ENCODE data around the gene AKNA. TPM values are rescaled to one million over a fixed set of nuclear protein-coding genes. Genes with fewer than 3 reads are reported as not detected.

AKNA gene, protein sequence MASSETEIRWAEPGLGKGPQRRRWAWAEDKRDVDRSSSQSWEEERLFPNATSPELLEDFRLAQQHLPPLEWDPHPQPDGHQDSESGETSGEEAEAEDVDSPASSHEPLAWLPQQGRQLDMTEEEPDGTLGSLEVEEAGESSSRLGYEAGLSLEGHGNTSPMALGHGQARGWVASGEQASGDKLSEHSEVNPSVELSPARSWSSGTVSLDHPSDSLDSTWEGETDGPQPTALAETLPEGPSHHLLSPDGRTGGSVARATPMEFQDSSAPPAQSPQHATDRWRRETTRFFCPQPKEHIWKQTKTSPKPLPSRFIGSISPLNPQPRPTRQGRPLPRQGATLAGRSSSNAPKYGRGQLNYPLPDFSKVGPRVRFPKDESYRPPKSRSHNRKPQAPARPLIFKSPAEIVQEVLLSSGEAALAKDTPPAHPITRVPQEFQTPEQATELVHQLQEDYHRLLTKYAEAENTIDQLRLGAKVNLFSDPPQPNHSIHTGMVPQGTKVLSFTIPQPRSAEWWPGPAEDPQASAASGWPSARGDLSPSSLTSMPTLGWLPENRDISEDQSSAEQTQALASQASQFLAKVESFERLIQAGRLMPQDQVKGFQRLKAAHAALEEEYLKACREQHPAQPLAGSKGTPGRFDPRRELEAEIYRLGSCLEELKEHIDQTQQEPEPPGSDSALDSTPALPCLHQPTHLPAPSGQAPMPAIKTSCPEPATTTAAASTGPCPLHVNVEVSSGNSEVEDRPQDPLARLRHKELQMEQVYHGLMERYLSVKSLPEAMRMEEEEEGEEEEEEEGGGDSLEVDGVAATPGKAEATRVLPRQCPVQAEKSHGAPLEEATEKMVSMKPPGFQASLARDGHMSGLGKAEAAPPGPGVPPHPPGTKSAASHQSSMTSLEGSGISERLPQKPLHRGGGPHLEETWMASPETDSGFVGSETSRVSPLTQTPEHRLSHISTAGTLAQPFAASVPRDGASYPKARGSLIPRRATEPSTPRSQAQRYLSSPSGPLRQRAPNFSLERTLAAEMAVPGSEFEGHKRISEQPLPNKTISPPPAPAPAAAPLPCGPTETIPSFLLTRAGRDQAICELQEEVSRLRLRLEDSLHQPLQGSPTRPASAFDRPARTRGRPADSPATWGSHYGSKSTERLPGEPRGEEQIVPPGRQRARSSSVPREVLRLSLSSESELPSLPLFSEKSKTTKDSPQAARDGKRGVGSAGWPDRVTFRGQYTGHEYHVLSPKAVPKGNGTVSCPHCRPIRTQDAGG (N-terminal part only)
- total RNA-seq, result 11.1 TPM

DNA sequence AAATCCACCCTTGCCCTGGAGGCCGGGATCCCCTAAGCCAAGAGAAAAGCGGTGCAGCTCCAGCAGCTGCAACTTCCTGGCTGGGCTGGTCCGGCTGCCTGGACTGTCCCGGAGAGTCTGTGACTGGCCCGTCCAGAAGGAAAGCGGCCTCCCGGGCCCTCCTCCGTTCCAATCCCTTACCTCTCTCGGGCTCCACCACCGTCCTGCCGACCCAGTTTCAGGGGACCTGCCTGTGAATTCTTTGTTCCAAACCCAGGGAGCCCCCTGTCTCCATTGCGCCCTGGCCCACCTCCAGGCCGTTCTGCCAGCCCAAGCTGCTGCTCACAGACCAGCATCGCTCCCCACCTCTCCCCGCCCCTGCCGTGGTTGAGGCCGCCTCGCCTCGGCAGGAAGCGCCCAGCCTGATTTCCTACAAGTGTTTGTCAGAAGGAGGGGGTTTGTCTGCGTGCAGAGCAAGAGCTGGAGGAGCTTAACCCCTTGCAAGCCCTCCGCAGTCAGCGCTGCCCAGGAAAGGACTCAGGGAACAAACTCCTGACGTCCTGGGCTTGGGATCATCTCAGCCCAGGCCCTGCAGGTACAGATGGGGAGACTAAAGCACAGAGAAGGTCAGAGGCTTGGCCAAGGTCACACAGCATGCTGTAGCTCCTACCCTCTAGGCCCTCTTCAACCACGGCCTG, at the start of gene AKNA:
AKNA (minus strand) TSS at position 303 of the 677 bp plus-strand sequence. CDS start 6,649 bp downstream, outside the sequence.

DNA sequence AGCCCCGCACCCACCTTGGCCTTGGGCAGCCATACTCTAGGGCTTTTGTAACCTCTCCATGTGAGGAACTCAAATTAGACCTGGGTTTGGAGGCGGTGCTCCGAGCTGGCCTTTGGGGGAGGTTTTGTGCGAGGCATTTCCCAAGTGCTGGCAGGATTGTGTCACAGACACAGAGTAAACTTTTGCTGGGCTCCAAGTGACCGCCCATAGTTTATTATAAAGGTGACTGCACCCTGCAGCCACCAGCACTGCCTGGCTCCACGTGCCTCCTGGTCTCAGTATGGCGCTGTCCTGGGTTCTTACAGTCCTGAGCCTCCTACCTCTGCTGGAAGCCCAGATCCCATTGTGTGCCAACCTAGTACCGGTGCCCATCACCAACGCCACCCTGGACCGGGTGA, 58.2 kb downstream of the AKNA start, which contains the start of gene ORM2:
ORM2 (plus strand) TSS at position 245 of the 398 bp plus-strand sequence; CDS start at position 281, 36 bp downstream.

DNA sequence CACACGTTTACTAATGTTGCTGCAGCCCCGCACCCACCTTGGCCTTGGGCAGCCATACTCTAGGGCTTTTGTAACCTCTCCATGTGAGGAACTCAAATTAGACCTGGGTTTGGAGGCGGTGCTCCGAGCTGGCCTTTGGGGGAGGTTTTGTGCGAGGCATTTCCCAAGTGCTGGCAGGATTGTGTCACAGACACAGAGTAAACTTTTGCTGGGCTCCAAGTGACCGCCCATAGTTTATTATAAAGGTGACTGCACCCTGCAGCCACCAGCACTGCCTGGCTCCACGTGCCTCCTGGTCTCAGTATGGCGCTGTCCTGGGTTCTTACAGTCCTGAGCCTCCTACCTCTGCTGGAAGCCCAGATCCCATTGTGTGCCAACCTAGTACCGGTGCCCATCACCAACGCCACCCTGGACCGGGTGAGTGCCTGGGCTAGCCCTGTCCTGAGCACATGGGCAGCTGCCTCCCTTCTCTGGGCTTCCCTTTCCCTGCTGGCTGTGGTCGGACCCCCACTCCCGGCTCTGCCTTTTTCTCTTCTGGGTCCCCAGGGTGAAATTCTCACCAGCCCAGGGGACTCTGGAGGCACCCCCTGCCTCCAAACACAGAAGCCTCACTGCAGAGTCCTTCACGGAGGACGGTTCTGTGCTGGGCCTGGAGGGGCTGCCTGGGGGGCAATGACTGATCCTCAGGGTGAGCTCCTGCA, 64.8 kb downstream of the AKNA start, which contains the start of gene ORM1:
ORM1 (plus strand) TSS at position 268 of the 701 bp plus-strand sequence; CDS start at position 304, 36 bp downstream.

Other genes with a start within 250 kb of the AKNA start
- 1.6 TPM for gene COL27A1, start 232.4 kb downstream of the AKNA start, total RNA-seq
- gene ORM1, start 64.9 kb downstream of the AKNA start, total RNA-seq, result not detected
- not detected for gene ORM2, start 58.1 kb downstream of the AKNA start, total RNA-seq
- gene WHRN, start 117.5 kb upstream of the AKNA start, total RNA-seq, result 5.8 TPM
- gene ATP6V1G1, start 199.8 kb upstream of the AKNA start, total RNA-seq, result 100 TPM
- gene TMEM268, start 223.3 kb upstream of the AKNA start, total RNA-seq, result 30.0 TPM

Measured in diencephalon (tissue), 1 donor.